ENCODE measurements around the gene CARS1. TPM values are rescaled to one million over a fixed set of nuclear protein-coding genes. Genes with fewer than 3 reads are reported as not detected.

CARS1 gene
- total RNA-seq, 1 donor = 68.2 TPM

DNA sequence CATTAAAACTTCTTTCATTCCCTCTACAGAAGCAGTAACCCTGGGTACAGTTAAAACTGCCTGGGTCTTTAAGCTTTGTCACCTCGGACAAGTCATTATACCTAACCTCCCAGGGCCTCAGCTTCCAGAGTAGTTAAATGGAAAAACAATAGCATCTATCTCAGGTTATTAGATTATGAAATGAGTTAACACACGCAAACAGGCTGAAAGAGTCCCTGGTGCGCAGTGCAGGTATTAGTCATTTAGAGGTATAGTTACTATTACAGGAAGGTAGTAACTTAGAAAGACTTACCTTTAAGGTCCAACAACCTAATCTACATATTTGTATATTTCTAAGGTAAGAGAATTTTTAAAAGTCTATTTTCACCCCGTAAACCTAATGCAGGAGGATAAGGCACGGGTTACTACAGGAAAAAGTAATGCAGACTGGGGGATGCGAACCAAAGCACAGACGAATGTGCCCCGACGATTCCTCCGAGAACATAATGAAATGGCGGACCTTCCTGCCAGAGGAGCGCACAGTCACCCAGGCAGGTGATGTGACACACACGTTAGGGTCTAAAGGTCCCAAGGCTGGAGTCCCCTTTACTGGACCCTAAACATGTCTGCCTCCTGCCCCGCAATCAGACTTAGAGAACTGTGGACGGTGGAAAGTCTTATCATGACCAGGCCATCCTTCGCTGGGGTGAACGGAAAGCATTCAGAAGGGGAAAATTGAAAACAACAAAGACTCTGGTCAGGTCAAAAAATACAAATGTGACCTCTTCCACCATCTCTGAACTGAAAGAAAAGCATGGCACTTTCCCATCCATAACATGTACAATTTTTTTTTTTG, 66.4 kb downstream of the CARS1 start:
- no peak for TF ChIP-seq CTCF (IDR thresholded peaks at IDR 0.05; ENCODE audit: insufficient read depth, low read depth, low read length)
- H3K4me3 ChIP-seq (ENCODE audit: low read depth, low read length) = peak overlapping the region; percentile 78
- DNase-seq (ENCODE audit: low read depth) = peak; percentile 19

DNA sequence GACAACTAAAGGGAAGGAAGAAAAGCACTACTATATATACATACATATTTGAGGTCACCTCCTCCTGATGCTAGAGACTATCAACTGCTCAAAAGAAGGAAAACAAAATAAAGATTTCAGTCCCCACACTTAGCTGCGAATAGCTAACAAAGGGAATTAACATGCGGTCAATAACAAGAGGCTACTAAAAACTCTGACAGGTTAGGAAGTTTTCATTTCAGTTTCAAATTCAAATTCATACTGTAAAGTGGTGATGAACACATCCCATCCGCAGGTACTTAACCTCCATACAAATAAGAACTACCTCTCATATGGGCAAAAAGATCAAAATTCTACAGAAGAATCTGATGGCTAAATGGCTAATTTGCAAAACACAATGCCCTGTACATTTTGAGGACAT, 67.7 kb downstream of the CARS1 start:
- H3K4me3 ChIP-seq (ENCODE audit: low read depth, low read length) = peak overlapping the region; percentile 78
- TF ChIP-seq CTCF (IDR thresholded peaks at IDR 0.05; ENCODE audit: insufficient read depth, low read depth, low read length) = no peak
- DNase-seq (ENCODE audit: low read depth) = no peak

GRCh38 chr11:2989006-2989405, 68.2 kb downstream of the CARS1 start:
- TF ChIP-seq CTCF (IDR thresholded peaks at IDR 0.05; ENCODE audit: insufficient read depth, low read depth, low read length) = no peak
- H3K4me3 ChIP-seq (ENCODE audit: low read depth, low read length) = peak overlapping the region; percentile 78
- peak; percentile 36 for DNase-seq (ENCODE audit: low read depth)

DNA sequence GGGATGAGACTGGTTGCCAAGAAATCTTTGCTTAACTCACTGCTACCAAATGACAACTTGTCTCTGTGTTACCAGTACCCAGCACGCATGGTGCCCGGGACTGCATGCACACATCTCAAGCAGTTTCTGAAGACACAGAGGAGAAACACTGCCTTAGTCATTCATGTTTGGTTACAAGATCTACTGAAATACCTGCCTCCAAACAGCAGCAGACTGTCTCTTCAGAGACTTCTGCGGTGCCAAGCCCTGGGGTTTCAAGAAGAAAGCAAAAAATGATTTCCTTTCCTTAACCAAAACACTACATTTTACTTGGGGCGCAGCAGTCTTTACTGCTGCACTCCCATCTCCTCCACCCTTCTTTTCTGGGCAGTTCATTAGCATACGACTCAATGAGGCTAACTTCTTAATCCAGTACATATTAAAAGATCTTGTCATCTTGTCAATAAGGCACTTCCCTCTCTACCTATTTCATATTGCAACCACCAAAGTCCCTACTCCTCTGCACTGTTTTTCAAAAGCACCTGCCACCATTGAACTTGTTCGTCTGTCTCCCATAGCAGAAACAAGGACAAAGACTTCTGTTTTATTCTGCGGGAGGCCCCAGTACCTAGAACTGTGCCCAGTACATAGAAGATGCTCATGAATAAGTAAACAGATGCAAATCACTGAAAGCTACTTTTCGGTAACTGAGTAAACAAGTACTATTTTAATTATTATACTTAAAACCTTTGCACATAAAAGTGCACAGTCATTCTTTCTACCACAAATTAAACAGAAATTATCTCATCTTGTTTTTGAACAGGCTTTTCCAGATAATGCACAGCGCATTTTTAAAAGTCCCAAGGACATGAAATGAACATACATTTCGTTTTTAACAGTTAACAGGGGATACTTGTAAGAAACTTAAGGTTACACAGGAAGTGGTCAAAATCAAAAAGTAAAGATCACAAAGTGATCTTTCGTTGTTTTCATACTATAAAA, 69.1 kb downstream of the CARS1 start:
- DNase-seq (ENCODE audit: low read depth) = peak; percentile 25
- H3K4me3 ChIP-seq (ENCODE audit: low read depth, low read length) = peak overlapping the region; percentile 78
- TF ChIP-seq CTCF (IDR thresholded peaks at IDR 0.05; ENCODE audit: insufficient read depth, low read depth, low read length) = no peak

- no peak overlapping the region for H3K4me3 ChIP-seq (ENCODE audit: low read depth, low read length)
- TF ChIP-seq CTCF (IDR thresholded peaks at IDR 0.05; ENCODE audit: insufficient read depth, low read depth, low read length) = no peak
- DNase-seq (ENCODE audit: low read depth) = no peak
Observed at GRCh38 chr11:2983908-2984307, 73.3 kb downstream of the CARS1 start.

GRCh38 chr11:2982214-2982613, 75.0 kb downstream of the CARS1 start:
- no peak for TF ChIP-seq CTCF (IDR thresholded peaks at IDR 0.05; ENCODE audit: insufficient read depth, low read depth, low read length)
- no peak overlapping the region for H3K4me3 ChIP-seq (ENCODE audit: low read depth, low read length)
- peak; percentile 16 for DNase-seq (ENCODE audit: low read depth)
